ENCODE data around the gene IFT74.

DNA sequence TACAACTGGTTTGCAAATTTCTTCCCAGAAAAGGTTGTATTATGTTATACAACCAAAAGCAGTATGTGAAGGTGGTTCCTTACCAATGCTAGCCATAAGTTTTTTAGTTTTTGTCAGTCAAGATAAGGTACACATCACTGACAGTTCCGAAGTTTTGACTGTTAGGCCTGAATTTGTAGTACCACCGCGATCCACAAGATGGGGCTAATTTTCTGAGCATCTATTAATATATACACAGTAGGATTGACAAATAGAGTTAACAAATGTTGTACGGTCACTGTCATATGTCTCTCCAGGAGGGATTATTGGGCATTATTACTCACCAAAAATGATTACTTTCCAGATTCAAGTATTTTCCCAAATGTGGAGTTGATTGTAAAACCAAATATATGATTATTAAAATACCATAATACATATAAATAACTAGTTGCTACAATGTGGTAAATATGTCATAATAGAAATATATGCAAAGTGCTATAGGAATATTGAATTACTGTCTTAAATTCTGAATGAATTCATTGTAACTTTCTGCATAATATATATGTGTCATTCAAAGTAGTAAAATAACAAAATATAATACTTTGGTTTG is 77.7 kb downstream of the IFT74 start:
- no peak for TF ChIP-seq POLR2A (IDR thresholded peaks at IDR 0.05; ENCODE audit: low read length)
- no peak for TF ChIP-seq GATA1 (IDR thresholded peaks at IDR 0.05; ENCODE audit: low read depth, low read length)
